ENCODE measurements around the gene SEC14L5.

DNA sequence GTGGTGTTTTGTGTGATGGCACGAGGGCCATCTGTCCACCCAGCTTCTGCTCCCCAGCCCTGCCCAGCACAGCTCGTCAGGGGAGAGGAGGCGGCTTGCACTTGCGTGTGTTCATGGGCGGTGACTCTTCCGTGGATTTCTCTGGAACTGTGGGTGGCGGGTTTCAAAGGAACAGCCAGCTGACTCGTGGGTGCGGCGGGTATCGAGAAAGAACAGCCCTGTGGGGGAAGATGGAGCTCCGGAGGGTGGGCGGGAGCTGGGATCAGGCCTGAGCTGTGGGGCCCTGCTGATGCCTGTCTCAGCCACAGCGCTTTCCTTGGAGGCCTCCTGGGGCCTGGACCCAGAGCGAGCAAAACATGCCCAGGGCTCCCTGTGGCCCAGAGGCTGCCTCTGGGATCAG lies 62.4 kb downstream of the SEC14L5 start:
- no peak for TF ChIP-seq EZH2phosphoT487 (IDR thresholded peaks at IDR 0.05; ENCODE audit: borderline replicate concordance)
- TF ChIP-seq, protein P1, sequence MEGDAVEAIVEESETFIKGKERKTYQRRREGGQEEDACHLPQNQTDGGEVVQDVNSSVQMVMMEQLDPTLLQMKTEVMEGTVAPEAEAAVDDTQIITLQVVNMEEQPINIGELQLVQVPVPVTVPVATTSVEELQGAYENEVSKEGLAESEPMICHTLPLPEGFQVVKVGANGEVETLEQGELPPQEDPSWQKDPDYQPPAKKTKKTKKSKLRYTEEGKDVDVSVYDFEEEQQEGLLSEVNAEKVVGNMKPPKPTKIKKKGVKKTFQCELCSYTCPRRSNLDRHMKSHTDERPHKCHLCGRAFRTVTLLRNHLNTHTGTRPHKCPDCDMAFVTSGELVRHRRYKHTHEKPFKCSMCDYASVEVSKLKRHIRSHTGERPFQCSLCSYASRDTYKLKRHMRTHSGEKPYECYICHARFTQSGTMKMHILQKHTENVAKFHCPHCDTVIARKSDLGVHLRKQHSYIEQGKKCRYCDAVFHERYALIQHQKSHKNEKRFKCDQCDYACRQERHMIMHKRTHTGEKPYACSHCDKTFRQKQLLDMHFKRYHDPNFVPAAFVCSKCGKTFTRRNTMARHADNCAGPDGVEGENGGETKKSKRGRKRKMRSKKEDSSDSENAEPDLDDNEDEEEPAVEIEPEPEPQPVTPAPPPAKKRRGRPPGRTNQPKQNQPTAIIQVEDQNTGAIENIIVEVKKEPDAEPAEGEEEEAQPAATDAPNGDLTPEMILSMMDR (conservative IDR thresholded peaks at IDR 0.05; ENCODE audit: low read length) = no peak

Data from Loucy (cell line).